GM23248 (cell line): ENCODE results near the gene FRYL.

Source experiments
- EZH2 ChIP-seq: fragments of 200-600 bp; sonication (generic); IDR thresholded peaks from 2 replicates; pipeline ENCODE4 v1.6.1; 2018; ENCODE audit warnings: antibody characterized with exemption, mild to moderate bottlenecking; ENCODE audit not compliant: insufficient read depth, poor library complexity, severe bottlenecking
- EZH2phosphoT487 ChIP-seq: fragments of 200-600 bp; sonication (generic); IDR thresholded peaks from 2 replicates; pipeline ENCODE4 v1.6.1; 2018; ENCODE audit warnings: antibody characterized with exemption, moderate library complexity, mild to moderate bottlenecking, low read depth; ENCODE audit not compliant: insufficient read depth

DNA sequence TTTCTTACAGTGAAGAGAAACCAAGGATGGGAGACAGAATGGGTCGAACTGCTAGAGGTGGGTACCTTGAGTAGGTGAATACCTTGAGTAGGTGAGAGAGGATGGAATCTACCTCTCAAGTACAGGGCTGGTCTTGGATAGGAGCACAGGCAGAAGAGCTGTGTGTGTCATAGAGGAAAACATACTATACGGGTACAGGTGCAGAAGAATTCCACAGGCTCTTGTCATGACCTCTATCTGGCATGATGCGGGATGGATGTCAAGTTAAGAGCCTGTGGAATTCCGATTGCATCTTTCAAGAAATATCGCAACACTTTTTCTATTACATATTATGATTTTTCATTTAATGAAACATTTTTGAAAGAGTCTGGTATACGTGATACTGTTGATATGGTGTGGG lies 32.8 kb upstream of the FRYL start:
- no peak for TF ChIP-seq EZH2
- no peak for TF ChIP-seq EZH2phosphoT487
